Measurements from ENCODE around the gene YBEY. TPM values are rescaled to one million over a fixed set of nuclear protein-coding genes. Genes with fewer than 3 reads are reported as not detected.

Gene YBEY
- total and polyA plus RNA-seq, 7 donors = 9.0 to 36.6 (median 15.1) TPM

GRCh38 chr21:46285206-46285661, 908 bp upstream of the YBEY start, which contains the start of gene MCM3AP:
Gene MCM3AP, minus strand, starts transcription at chr21:46285611. Its CDS starts 325 bp downstream, at chr21:46285286.
- TF ChIP-seq CTCF (IDR thresholded peaks at IDR 0.05) (no peak), EP300 (IDR thresholded peaks at IDR 0.05) (no peak), POLR2A (IDR thresholded peaks at IDR 0.05) (no peak), POLR2AphosphoS5 (IDR thresholded peaks at IDR 0.05) (no peak)
- Histone ChIP-seq H3K4me3 (peak within 1 kb of the TSS; percentile 83 to 95 (median 90)), H3K9me3 (no peaks in the 10 kb centered on the region), H3K27me3 (no peaks in the 10 kb centered on the region), H3K4me1 (peaks cover 0 to 61% (median 53%) of the 10 kb centered on the region in 4 donors), H3K27ac (peak within 1 kb of the TSS; percentile 96 to 99 (median 97)), H3K36me3 (peaks cover 0 to 34% (median 5%) of the 10 kb centered on the region in 4 donors)
- 28 to 37% methylated on average over 6 of the region's 6 CpGs for WGBS, 2 donors
- DNase-seq = no peak
- intact Hi-C loops (cut with DNase I) = loop anchor here (5.0 kb wide), 1 partner anchor 143 kb away; no protein-coding TSS in a partner anchor

- TF ChIP-seq EP300 (IDR thresholded peaks at IDR 0.05) = no peak
- no peak for TF ChIP-seq POLR2A (IDR thresholded peaks at IDR 0.05)
- TF ChIP-seq CTCF (IDR thresholded peaks at IDR 0.05) = no peak
- no peak for TF ChIP-seq POLR2AphosphoS5 (IDR thresholded peaks at IDR 0.05)
- DNase-seq = no peak
- Histone ChIP-seq H3K4me3 (peak overlapping the region; percentile 83 to 95 (median 90)), H3K4me1 (peaks cover 0 to 53% (median 44%) of the 10 kb centered on the region in 4 donors), H3K9me3 (no peaks in the 10 kb centered on the region), H3K27me3 (no peaks in the 10 kb centered on the region), H3K36me3 (peaks cover 0 to 33% (median 1%) of the 10 kb centered on the region in 4 donors), H3K27ac (peak overlapping the region; percentile 96 to 99 (median 97))
- intact Hi-C loops (cut with DNase I) = loop anchor here (1.0 to 5.0 kb wide), 4 partner anchors 38 to 316 kb away; partner anchors contain the start of genes LSS and PCNT
- WGBS, 2 donors = 0 to 1% methylated on average over 16 of the region's 16 CpGs
These were observed 483 bp downstream of the YBEY start for GRCh38 chr21:46286648-46287002.

GRCh38 chr21:46287541-46287940, 1.4 kb downstream of the YBEY start:
- no peaks in the 10 kb centered on the region for H3K27me3 ChIP-seq
- peaks cover 0 to 44% (median 35%) of the 10 kb centered on the region in 4 donors for H3K4me1 ChIP-seq
- intact Hi-C loops (cut with DNase I) = loop anchor here (2.0 to 5.0 kb wide), 3 partner anchors 59 to 317 kb away; partner anchors contain the start of gene LSS
- WGBS, 2 donors = 70 to 85% methylated on average over 10 of the region's 10 CpGs
- DNase-seq = no peak
- no peak overlapping the region for H3K27ac ChIP-seq
- no peaks in the 10 kb centered on the region for H3K9me3 ChIP-seq
- no peak overlapping the region for H3K4me3 ChIP-seq
- TF ChIP-seq POLR2AphosphoS5 (IDR thresholded peaks at IDR 0.05) (no peak), POLR2A (IDR thresholded peaks at IDR 0.05) (no peak), CTCF (IDR thresholded peaks at IDR 0.05) (no peak), EP300 (IDR thresholded peaks at IDR 0.05) (no peak)
- peaks cover 0 to 32% (median 1%) of the 10 kb centered on the region in 4 donors for H3K36me3 ChIP-seq

GRCh38 chr21:46289655-46290179, 3.6 kb downstream of the YBEY start:
- DNase-seq = no peak
- no peak for TF ChIP-seq EP300 (IDR thresholded peaks at IDR 0.05)
- no peak for TF ChIP-seq POLR2AphosphoS5 (IDR thresholded peaks at IDR 0.05)
- TF ChIP-seq POLR2A (IDR thresholded peaks at IDR 0.05) = no peak
- no peak for TF ChIP-seq CTCF (IDR thresholded peaks at IDR 0.05)
- H3K27me3 ChIP-seq = no peaks in the 10 kb centered on the region
- peaks cover 0 to 10% (median under 1%) of the 10 kb centered on the region in 4 donors for H3K36me3 ChIP-seq
- 80 to 86% methylated on average over 6 of the region's 6 CpGs for WGBS, 2 donors
- no peaks in the 10 kb centered on the region for H3K9me3 ChIP-seq
- intact Hi-C loops (cut with DNase I) = loop anchor here (5.0 kb wide), 1 partner anchor 147 kb away; no protein-coding TSS in a partner anchor
- no peak overlapping the region for H3K27ac ChIP-seq
- peaks cover 0 to 22% (median 13%) of the 10 kb centered on the region in 4 donors for H3K4me1 ChIP-seq
- H3K4me3 ChIP-seq = no peak overlapping the region

Measured in sigmoid colon (tissue), 7 donors.